Peyer's patch (tissue), 4 donors: ENCODE measurements around the gene SULT2A1.

ENCODE experiments used
- CTCF ChIP-seq, 6 experiments: fragments of 450-650 bp in 4 of 6; fragments of 200-600 bp in 2 of 6; sonication (generic) in 1 of 6; IDR thresholded peaks; one replicate each; pipeline ENCODE4 v1.5.1; 2017 to 2019; ENCODE audit warnings: antibody characterized with exemption in 6 of 6, mild to moderate bottlenecking in 3 of 6, moderate library complexity in 1 of 6
- POLR2A ChIP-seq, 2 donors: fragments of 450-650 bp; IDR thresholded peaks; one replicate each; pipeline ENCODE4 v1.5.1; 2017; ENCODE audit warnings: antibody characterized with exemption in 2 of 2, mild to moderate bottlenecking in 2 of 2, moderate library complexity in 2 of 2

- TF ChIP-seq CTCF (IDR thresholded peaks at IDR 0.05) (no peak), POLR2A (IDR thresholded peaks at IDR 0.05) (no peak)
Observed at GRCh38 chr19:47853003-47853402, 33.1 kb downstream of the SULT2A1 start.
